Right renal pelvis (tissue), 4 donors: ENCODE results near the gene TSPAN5. TPM values are rescaled to one million over a fixed set of nuclear protein-coding genes. Genes with fewer than 3 reads are reported as not detected.

ENCODE experiments used
- DNase-seq, 4 donors: peaks; one replicate each; pipeline ENCODE4 v3.0.0-alpha.2; 2013; ENCODE audit warnings: low read depth in 4 of 4, low spot score in 3 of 4, missing footprints in 1 of 4
- polyA plus RNA-seq, 4 donors: library from polyadenylated mRNA; unstranded; fragments of 120-200 nt; gene quantifications; one replicate each; pipeline ENCODE4 v1.2.1, GENCODE V29; 2013; ENCODE audit not compliant: insufficient read length in 4 of 4

TSPAN5 gene
- polyA plus RNA-seq, 4 donors = 26.1 to 31.4 (median 29.2) TPM

DNA sequence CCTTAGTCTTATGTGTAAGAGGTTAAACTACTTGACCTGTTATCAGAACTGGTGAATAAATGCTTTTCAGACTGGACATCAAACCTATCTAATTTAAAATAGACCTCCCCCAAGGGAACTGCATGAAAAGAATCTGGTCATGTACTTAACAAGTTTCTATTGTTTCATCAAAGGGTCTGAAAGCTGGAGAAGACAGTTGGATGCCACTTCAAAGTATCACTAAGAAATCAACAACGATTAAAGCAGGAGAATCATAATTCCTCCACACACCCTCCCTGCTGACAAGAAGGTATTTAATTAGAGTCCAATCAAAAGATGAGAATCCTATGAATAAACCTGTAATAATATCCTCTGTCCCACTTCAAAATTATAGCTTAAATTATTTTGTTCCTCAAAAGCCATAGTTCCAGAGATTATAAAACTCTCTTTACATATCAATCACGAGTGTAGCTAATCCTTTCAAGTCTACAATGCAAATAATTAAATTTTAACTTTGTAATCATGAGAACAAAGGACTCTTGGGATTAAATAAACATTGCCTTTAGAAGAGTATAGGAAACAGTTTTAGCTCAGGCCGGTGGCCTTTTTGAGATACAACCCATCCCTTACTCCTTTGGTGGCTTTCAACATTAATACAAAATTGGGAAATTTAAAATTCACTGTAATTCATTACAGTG is 35.1 kb downstream of the TSPAN5 start:
- no peak for DNase-seq

DNA sequence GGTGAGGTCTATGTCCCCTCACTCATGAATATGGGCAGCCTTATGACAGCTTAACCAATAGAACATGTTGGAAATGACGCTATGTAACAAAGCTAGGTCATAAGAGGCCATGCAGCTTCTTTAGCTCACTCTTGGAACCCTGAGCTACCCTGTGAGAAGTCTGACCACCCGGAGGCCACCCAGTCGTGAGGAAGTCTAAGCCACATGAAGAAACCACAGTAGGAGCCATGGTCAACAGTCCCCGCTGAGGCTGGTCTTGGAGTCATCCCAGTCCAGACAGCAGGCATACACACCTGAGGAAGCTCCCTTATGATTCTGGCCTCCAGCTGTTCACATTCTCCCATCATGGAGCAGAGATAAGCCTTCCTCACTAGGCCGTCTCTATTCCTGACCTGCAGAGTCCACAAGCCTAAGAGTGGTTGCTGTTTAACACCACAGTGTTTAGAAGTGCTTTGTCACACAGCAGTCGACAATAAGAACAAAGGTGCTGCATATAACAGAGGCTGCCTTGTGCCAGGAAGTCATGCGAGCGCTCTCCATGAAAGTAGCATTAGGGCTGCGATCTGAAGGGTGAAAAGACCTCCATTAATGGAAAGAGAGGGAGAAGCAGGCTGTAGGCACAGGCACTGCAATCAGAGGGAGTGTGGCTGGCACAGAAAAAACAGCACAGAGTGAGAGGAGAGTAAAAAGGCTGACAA is 38.2 kb downstream of the TSPAN5 start:
- no peak for DNase-seq

GRCh38 chr4:98619180-98619579 is 39.2 kb downstream of the TSPAN5 start:
- no peak for DNase-seq

DNA sequence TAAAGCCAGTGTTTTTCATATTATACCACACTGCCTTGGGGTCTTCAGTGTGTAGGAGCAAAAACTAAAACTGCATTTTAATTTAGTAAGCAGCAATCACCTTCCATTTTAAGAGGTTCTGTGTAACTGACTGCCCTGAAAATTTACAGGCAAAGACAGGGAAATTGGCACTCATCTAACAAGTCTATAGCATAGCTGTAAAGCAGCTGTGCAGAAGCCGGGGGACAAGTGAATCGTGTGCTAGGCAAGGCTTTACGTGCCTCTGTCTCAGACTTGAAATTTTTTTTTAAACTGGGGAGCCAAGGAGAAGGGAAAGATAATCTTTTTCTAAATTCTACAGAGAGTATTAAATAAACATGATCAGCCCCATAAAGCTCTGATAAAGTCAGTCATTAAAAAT is 39.7 kb downstream of the TSPAN5 start:
- DNase-seq = no peak

DNA sequence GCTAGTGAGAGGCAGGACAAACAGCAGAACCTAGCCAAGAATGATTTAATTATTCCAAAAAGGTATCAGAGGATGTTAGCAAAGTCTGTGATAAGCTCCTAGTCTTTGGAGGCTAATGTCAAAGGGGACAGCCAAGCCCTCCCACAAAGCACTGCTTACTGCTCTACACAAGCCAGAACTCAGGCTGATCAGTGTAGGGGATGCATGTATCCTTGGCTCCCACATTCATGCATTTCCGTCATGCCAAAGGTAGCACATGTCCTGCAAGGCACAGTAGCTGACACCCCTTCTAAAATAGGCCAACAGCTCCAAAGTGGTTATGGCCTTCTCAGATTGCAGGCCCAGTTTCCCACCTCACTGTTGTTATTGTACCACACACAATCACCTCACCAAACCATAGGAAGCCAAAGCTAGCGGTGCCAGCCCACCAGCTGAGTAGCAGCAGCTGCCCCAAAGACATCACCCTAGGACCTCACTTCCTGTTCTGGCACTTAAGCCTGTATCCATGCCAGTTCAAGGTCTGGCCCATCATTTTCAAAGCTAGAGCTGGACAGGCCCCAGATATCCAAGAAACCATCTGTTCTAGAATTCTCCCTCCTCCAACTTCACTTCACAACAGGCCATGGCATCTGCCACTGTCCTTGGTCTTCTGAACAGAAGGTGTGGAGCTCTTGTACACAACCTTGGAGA is 40.9 kb downstream of the TSPAN5 start:
- DNase-seq = no peak

- no peak for DNase-seq
Measured at GRCh38 chr4:98615991-98616390, 42.4 kb downstream of the TSPAN5 start.

GRCh38 chr4:98614662-98615061 is 43.7 kb downstream of the TSPAN5 start:
- no peak for DNase-seq

GRCh38 chr4:98614094-98614493 is 44.3 kb downstream of the TSPAN5 start:
- DNase-seq = no peak

- DNase-seq = no peak
Measured at GRCh38 chr4:98613453-98614075, 44.8 kb downstream of the TSPAN5 start.

- DNase-seq = no peak
Measured at GRCh38 chr4:98612318-98613250, 45.8 kb downstream of the TSPAN5 start.

DNA sequence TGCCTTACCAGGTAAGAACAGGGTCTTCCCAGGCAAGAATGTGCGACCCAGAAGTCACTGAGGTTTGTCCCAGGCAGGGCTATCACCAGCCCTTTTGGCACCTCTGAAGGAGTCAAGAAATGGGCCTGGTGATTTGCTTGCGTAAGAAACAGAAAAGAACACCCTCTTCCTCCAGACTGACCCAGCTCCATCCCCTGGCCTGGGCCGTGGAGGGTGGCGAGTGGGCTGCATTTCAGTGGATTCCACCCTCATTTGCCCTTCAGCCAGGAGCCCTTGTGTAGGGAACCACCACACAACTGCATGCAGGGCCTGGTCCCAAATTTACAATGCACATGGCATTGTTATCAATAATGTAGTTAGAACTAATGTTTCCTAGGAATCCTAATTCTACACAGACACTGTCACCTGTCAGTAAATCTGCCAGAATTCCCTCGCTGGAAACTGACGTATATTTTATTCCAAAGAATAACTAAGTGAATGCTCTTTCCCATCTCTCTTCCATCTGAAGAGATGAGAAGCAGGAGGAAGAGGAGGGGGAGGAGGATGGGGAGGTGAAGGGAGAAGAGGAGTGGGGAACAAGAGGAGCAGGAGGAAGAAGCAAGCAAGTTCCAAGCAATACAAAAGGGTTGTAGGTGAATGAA is 46.6 kb downstream of the TSPAN5 start:
- no peak for DNase-seq

DNA sequence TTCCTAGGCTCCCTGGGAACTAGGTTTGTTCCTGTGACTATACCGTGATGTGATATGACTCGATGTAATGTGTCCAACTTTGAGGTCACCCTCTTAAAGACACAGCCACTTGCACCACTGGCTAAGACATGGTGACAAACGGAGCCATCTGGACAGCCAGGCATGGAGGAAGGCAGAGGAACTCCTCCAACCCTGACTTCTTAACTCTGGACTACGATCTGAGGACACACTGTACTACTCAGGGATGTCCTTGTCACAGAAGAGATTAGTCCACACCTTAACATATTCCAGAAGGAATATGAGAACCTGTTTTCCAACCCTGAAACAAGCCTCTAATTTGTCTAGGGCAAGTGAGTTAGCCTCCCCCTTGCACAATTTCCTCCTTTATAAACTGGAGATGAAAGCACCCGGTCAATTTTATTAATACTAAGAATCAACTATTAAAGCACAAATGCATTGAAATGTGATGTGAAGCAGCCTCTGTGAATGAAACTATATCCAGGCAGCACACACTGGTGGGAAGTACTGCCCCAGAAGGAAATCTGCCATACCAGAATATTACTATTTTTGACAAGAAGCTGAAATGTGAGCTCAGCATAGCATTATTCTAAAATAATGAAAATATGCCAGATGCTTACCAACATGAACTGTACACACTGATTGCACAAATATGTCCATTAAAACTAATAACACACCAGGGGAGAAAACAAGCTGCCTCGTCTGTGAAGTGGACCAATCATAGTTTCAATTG is 47.3 kb downstream of the TSPAN5 start:
- no peak for DNase-seq

- no peak for DNase-seq
Measured at GRCh38 chr4:98610431-98610830, 48.0 kb downstream of the TSPAN5 start.

- no peak for DNase-seq
Measured at GRCh38 chr4:98609934-98610333, 48.5 kb downstream of the TSPAN5 start.

DNA sequence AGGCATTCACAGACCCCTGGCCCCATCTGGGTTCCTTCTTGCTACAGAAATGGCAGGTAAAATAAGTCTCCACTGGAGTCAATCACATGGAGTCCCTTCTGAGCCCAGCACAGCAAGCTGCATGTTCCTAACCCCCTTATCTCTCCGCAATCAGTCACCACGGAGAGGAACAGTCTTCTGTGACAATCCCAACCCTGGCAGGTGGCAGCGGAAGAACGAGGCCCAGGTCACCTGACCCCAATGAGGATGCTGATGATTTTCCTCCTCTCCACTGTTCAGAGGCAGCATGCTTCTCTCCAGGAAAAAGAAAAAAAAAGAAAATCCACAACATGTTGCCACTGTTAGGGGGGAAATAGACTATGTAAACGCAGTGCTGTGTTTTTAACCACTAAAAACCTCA is 50.1 kb downstream of the TSPAN5 start:
- DNase-seq = no peak

- peak in 2 of 4 donors; percentile 5 to 14 for DNase-seq
Measured at GRCh38 chr4:98606894-98607293, 51.5 kb downstream of the TSPAN5 start.

DNA sequence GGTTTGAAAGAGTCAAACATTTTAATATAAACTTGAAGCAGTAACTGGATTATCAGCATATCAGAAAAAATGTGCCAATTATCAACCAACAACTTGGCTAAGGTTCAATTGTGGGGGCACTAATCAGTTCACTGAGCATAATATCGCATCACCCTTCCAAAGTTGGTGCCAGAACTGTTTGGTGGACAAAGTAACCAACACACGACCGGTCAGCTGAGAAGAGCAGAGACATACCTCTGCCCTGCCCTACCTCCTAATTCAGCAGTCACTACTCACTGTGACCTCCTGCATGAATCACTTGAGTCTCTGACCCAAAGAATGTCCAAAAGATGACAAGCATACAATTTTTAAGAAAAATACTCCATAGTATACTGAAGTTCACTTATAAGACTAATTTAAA is 53.2 kb downstream of the TSPAN5 start:
- DNase-seq = no peak

- no peak for DNase-seq
Measured at GRCh38 chr4:98604723-98605122, 53.7 kb downstream of the TSPAN5 start.
